Skin of body (tissue), 2 donors: Measurements from ENCODE around the gene LSM12. TPM values are rescaled to one million over a fixed set of nuclear protein-coding genes. Genes with fewer than 3 reads are reported as not detected.
"Not testable (repeated sequence)": the region's sequence is repeated elsewhere in the genome, so short reads cannot be mapped to it uniquely, and the experiment has no call there.

ENCODE experiments used
- DNase-seq: peaks from one replicate; lab custom pipeline; 2025; lab: John Stamatoyannopoulos, UW
- total RNA-seq: library from RNA; depleted of rRNA; stranded (reverse); fragments of >200 nt; gene quantifications from one replicate; pipeline ENCODE4 v1.2.3, GENCODE V29; 2014

Gene LSM12
- total RNA-seq, result 12.2 TPM

DNA sequence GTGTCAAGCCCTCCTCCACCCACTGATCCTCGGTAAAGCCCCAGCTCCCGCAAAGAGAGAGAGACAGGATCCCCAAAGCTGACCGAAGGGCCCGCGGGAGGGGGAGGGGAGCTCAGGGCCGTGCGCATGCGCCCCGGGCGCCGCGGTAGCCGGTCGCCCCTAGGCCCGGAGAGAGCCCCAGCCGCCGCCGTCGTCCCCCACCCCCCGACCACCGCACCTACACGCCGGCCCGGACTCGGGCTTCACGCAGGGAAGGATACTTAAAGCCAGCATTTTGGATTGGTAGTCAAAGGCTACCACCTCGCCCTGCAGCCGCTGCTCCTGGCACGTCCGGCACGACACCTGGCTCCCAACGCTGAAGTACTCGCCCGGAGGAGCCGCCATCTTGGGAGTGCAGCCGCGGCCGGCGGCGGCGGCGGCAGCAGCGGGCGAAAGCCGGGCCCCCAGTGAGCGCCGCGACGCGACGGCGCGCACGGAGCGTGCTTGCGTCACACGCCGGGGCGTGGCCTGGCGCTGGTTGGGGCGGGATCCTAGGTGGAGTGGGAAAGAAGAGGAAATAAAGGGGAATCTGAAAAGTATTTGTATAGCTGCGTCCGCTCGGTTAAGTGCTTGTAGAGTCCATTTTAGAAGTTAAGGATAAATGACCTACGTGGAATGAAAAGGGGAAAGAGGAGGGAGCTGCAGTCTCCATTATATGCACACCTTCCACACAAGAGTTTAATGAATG is at the start of gene LSM12:
Gene LSM12 (minus strand): TSS at position 468 of the 727 bp plus-strand sequence. CDS start 84 bp downstream, at position 384.
- peak; percentile 84 for DNase-seq

DNA sequence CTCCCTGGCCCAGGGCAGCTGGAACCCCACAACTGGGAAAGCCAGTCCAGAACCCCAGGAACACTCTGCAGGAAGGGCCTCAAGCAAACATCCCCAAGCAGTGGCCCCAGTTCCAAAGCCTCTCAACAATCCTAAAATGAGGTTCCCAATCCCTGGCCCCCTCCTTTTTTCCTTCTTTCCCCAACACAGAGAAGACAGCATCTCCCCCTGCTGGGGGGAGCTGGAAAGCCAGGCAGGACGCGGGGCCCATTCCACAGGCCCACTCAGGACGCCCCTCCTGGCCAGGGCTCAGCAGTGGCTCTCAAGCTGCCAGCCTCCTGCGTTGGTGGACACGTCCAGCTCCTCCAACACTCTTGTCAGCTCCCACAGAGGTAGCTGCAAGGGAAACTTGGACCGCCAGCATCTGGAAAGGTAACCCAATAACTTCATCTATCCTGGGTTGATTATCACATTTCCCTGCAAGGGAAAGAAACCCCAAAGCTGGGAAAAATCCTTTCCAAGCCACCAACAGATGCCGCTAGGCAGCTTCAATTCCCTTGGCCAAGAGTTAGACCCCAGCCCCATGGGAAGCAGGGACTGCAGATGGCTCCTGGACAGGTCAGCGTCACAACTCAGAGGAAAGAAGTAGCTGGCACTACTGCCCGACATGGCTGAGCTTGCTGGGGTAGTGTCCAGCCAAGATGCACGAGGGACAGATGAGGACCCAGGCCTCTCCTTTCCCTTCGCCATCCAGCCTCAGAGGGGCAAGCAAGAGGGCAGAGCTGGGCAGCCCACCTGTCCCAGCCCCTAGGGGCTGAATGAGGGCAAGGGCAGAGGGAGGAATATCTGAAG is 49.3 kb upstream of the LSM12 start:
- no peak for DNase-seq

GRCh38 chr17:44113868-44114840 is 47.7 kb upstream of the LSM12 start:
- no peak for DNase-seq

DNA sequence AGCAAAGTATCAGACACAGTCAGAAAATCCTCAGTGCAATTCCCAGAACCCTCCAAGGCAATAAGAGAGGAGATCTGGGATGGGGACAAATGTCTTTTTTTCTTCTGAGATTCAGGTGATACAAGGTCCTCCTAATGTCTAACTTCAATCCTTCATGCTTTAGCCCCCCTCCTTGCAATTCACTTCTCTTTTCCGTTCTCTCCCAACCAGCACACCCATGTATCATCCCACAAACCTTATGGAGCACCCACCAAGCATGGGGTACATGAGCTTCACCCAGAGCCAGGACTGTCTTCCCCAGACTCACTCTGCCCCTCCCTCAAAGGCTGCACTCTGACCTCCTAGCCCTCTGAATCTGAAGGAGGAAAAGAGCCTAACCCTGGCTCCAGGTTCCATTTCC is 46.9 kb upstream of the LSM12 start:
- no peak for DNase-seq

GRCh38 chr17:44112284-44113280 is 46.1 kb upstream of the LSM12 start:
- DNase-seq, result no peak

- no peak for DNase-seq
Measured at GRCh38 chr17:44111777-44112176, 45.3 kb upstream of the LSM12 start.

DNA sequence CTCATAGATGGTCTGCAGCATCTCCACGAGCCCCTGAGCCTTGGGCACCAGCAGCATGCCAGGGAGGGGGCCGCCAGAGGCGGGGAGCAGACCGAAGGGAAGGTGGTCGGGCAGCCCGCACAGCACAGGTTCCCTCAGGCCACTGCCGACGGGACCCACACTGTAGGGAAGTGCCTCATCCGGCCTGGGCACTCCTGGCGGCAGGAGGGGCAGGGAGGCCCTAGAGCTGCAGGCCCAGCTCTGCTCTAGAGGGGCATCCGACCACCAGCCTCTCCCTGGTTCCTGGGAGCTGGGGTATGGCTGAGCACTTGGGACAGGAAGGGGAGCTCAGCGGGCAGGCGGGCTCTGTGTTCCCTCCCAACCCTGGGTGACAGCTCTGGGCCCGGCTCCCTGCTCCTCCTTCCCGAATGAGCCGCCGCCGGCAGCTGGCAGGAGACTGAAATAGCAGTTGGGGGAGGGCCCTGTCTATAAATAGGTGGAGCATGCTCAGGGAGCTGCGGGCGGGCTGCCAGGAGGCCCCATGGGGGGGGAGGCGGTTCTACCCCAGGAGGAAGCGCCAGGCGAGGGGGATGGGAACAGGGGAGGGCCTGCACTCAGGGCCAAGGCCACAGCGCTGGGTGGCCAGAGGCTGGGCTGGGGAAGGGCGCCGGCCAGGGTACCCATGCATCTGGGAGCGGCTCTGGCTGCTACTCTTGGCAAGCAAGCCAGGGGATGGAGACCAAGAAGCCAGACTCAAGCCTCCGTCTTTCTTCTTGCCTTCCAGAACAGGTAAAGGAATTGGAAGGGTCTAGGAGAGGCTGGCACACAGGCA is 44.6 kb upstream of the LSM12 start:
- DNase-seq, result peak; percentile 93

GRCh38 chr17:44110011-44110686 is 43.7 kb upstream of the LSM12 start:
- no peak for DNase-seq

DNA sequence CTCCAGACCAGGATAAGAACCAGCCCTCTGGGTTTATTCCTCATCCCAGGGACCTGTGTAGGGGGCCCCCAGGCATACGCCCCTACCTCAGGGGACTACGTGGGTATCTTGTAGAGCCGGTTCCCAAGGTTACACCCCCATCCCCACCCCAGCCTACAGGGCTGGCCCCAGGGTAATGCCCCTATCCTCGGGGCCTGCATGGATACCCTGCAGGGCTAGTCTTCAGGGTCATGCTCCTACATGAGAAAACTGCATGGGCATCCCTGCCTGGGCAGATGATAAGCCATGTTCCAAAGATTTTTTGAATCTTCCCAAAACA is 42.8 kb upstream of the LSM12 start:
- DNase-seq, result no peak

- DNase-seq, result no peak
Measured at GRCh38 chr17:44108440-44109311, 42.2 kb upstream of the LSM12 start.

DNA sequence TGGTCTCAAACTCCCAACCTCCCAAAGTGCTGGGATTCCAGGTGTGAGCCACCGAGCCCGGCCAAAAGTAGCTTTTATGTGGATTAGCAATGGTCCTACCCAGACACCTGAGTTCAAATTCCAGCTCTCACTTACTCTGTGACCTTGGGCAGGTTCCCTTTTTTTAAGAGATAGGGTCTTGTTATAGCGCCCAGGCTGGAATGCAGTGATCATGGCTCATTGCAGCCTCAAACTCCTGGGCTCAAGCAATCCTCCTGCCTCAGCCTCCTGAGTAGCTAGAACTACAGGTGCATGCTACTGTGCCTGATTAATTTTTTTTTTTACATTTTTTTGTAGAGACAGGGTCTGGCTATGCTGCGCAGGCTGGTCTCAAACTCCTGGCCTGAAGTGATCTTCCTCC is 40.3 kb upstream of the LSM12 start:
- no peak for DNase-seq

DNA sequence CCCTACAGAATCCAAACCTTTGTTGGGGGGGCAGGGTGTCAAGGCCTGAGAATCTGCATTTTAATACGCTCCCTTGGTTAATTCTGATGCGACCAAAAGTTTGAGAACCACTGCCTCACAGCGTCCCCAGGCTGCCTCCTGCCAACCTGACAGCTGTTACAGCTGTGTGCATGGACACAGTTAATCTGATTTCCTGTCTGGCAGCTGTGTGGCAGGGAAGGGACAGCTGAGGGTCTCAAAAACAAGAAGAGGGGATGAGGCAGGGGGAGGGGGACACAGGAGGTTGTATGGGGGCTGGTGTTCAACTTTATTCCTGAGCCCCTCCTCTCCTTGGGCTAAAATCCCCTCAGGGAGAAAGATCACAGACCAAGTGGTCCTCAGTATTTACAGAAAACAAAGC is 39.5 kb upstream of the LSM12 start:
- no peak for DNase-seq

DNA sequence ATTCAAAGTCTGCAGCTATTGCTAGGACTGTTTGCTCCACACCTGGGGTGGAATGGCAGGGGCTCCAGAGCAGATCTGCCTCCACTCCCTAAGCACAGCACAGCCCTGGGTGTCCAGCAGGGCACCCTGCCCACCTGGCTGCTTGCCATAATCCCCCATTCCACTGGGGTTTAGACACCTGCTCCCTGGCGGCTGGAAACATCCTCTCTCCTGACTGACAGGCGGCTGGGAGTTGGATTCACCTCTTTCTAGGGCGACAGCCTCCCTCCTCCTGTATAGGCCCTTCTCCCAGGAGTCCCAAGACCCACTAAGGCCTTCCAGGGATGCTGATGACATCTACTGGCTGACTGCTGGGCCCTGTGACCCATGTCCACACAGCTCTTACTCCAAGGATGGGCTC is 39.0 kb upstream of the LSM12 start:
- no peak for DNase-seq

DNA sequence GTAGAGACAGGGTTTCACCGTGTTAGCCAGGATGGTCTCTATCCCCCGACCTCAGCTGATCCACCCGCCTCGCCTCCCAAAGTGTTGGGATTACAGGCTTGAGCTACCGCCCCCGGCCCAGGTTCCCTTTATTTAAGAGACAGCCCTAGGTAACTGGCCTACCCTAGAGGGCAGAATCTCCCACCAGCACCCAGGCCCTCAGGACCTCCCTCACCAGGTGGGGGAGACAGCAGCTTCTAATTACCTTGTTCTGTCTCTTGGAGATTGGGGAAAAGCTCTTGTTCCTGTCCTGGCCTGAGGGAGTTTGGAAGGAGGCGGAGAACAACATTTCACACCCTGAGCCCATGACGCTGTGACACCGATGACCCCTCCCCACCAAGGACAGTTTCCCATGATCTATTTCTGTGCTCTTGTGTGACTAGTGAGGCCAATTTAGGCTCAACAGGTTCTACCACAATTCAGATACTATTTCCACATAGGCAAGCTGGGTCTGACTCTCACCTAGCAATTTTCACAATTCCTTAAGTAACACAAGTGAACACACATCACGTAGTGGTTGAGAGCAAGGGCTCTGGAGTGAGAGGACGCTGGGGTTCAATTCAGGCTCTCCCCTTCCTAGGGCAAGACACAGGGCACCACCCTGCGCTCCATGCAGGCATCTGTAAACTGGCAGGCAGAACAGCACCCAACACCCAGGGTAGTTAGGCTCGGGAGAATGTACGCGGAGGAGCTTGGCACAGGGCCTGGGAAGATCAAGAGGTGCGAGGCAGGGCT is 36.6 kb upstream of the LSM12 start:
- peak; percentile 16 for DNase-seq

DNA sequence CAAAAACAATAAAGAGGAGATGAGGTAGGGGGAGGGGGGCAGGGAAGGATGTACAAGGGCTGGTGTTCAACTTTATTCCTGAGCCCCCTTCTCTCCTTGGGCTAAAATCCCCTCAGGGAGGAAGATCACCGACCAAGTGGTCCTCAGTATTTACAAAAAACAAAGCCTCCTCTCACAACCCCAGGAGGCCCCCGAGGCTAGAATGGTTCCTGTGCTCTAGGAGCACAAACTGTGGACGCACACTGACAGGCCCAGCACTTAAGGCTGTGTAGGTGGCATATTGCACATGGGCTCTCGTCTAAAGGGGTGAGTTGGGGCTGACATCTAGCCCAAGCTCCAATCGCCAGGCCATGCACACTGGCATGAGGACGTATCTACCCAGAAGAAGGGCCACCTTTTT is 35.4 kb upstream of the LSM12 start:
- not testable (repeated sequence) for DNase-seq

- DNase-seq, result no peak
Measured at GRCh38 chr17:44097110-44097958, 30.9 kb upstream of the LSM12 start.
